Motor neuron (in vitro differentiated cells): ENCODE data around the gene ATP9A. TPM values are rescaled to one million over a fixed set of nuclear protein-coding genes. Genes with fewer than 3 reads are reported as not detected.

Experiments
- ATAC-seq, 8 experiments: fragments of 200-7000 bp; cut with Tn5 transposase; replicated peaks in 6 of 8; 2 replicates each; pipeline ENCODE4 v1.8.0; 2021; ENCODE audit warnings: mild to moderate bottlenecking in 8 of 8, moderate library complexity in 8 of 8
- H3K27ac ChIP-seq, 2 donors: fragments of 250-450 bp; sonication (Bioruptor Pico); 2 replicates each; pipeline ENCODE4 v1.9.0; 2021; ENCODE audit warnings: antibody characterized with exemption in 2 of 2, mild to moderate bottlenecking in 2 of 2, moderate library complexity in 1 of 2
- H3K4me1 ChIP-seq, 2 donors: fragments of 250-450 bp; sonication (Bioruptor Pico); replicated peaks in 1 of 2; 2 replicates each; pipeline ENCODE4 v1.6.1; 2021; ENCODE audit warnings: antibody characterized with exemption in 2 of 2, mild to moderate bottlenecking in 2 of 2, moderate library complexity in 1 of 2
- H3K4me3 ChIP-seq, 5 donors: fragments of 250-450 bp; sonication (Bioruptor Pico); 2 replicates each; pipeline ENCODE4 v1.9.0; 2021; ENCODE audit warnings: antibody characterized with exemption in 5 of 5, mild to moderate bottlenecking in 5 of 5, moderate library complexity in 4 of 5
- WGBS, 10 experiments: fragments of 450-650 bp; shearing (Covaris generic); methylation state at CpG; one replicate each; pipeline ENCODE4 v1.0.0; 2022; 5-methylcytosine and 5-hydroxymethylcytosine counted together
- in situ Hi-C, 9 experiments: fragments of 400-800 bp; cut with MboI; loops; one replicate each; pipeline ENCODE4 v1.15.0; 2021; ENCODE audit warnings: low sequenced_read_pairs in 9 of 9, low pct_unique_long_range_greater_than_20kb in 2 of 9; ENCODE audit not compliant: unreplicated experiment in 9 of 9
- total RNA-seq, 8 experiments: library from RNA; unstranded; fragments of 300-600 nt; gene quantifications; 2 replicates each; pipeline versions ENCODE4 v1.2.3 to v1.2.4, GENCODE V29; 2022

ATP9A gene
- total RNA-seq, 8 experiments from 2014 or later = 29.7 to 103 (median 88.1) TPM

DNA sequence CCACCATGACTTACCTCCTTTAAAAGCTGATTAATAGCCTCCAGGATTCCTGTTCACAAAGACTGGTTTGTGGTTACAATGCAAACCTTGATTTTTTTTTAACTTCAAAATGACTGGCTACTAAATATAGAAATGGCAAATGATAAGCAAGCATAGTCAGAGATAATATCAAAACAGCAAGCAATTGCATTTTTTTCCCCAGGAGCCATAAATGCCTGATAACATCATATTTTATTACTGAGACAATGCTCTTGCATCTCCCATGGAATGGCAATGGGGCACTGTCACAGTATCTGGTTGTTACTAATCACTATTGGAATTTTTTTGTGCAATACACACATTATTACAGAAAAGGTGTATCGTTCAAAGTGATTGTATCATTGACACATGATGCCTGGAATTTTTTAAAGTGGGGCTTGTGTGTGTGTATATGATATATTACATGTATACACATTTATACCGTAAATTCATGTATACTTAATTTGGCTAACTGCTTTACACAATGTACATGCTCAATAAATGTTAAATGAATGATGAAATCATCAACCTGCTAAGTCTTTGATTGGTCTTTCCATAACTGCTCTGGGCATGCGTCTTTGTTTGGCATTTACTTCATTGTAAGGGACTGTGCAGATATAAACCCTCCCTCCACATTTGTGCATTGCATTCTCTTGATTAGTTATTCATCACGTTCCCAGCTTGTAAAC lies 35.1 kb upstream of the ATP9A start:
- WGBS, 10 experiments = 33 to 100% (median 62%) methylated on average over 1 to 4 of the region's 4 CpGs; no CpG with 5 or more reads in 1 of the 10 experiments
- Histone ChIP-seq H3K4me1 (peaks cover 8 to 12% of the 10 kb centered on the region in 2 donors), H3K4me3 (no peak overlapping the region), H3K27ac (no peak overlapping the region)
- in situ Hi-C loops = loop anchor here in 3 of 9 experiments (10.0 to 25.0 kb wide), 3 partner anchors 162 to 284 kb away; no protein-coding TSS in a partner anchor
- no peak for ATAC-seq

DNA sequence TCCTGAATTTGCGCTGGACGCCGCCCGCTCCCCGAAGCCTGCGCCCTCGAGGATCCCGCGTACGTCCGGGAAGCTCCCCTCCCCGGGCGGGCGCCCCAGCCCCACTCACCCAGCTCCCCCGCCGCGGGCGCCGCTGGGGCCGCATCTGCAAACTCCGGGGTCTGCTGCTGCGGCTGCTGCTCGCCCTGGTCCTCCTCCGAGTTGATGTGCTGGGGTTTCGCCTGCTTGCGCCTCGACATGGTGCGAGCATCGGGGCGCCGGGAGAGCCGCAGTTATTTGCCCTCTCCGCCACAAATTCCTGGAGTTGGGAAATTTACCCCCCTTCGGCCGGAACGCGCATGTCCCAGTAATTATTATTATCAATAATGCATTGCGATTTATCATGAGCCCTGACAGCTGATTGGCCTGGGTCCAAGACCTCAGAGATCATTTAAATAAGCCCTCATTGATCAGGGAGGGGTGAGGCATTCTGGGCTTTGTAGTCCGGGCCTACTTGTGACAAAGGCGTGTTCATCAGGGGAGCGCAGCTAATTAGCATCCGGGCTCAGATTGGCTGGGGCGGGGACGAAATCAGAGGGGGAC lies 34.1 kb upstream of the ATP9A start, which contains the start of gene SALL4:
Gene SALL4, minus strand, starts transcription at position 352 of the 582 bp plus-strand sequence. Its CDS starts 113 bp downstream, at position 239.
- Histone ChIP-seq H3K4me1 (peaks cover 10 to 17% of the 10 kb centered on the region in 2 donors), H3K27ac (peak within 1 kb of the TSS; percentile 73 to 84), H3K4me3 (peak within 1 kb of the TSS; percentile 43 to 89 (median 49))
- 0 to 100% (median 0%) methylated on average over 2 to 8 of the region's 44 CpGs; no CpG with 5 or more reads in 3 of the 10 experiments for WGBS, 10 experiments
- in situ Hi-C loops = loop anchor here in 3 of 9 experiments (10.0 to 25.0 kb wide), 3 partner anchors 163 to 285 kb away; no protein-coding TSS in a partner anchor
- peak in 5 of 8 experiments; percentile 37 to 68 (median 56) for ATAC-seq

DNA sequence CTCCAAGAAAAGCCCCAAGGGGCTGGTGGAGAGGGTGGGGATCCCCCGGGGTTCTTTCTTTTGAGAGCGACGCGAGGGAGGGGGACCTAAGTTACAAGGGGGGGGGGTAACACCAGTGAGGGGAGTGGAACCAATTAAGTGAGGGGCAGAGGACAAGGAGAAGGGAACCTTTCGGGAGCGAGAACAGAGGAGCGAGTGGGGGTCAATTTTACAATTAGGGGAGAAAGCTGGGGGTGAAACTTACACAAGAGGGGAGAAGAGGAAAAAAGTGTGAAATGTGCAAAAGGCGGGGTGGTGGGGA lies 33.6 kb upstream of the ATP9A start:
- Histone ChIP-seq H3K27ac (peak overlapping the region; percentile 73 to 84), H3K4me3 (peak overlapping the region; percentile 43 to 89 (median 49)), H3K4me1 (peaks cover 15 to 22% of the 10 kb centered on the region in 2 donors)
- in situ Hi-C loops = loop anchor here in 3 of 9 experiments (10.0 to 25.0 kb wide), 3 partner anchors 163 to 286 kb away; no protein-coding TSS in a partner anchor
- peak in 2 of 8 experiments; percentile 2 to 6 for ATAC-seq
- no CpG with 5 or more reads among the region's 8 CpGs for WGBS, 10 experiments

DNA sequence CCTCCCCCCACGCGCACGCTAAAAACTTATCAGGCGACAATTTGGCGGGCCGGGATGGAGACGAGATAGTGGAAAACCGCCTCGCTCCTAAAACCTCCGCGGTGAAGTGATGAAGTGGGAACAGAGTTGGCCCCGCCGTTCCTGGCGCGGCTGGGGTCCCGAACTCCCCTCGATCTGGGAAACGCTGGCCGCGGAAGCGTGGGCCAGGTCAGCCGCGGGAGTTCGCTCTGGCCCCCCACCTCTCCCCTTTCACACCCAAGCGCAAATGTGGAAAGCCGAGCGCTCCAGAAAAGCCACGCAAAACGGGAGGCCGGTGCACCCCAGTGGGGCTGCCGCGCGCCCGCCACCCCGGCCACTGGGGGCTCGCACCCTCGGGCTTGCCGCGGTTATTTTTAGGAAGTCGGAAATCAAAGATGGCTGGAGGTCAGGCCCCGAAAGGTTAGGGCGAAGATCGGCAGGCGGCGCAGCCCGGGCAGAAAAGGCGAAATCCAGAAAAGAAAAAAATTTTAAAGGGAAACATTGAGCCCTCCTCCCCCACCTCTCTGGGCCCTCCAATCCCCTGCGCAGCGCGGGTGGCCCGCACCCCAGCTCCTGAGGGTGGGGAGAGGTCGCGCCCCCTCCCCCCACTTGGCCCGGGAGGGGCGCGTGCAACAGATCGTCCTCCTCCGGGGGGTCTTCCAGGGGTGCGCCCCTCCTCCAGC lies 33.1 kb upstream of the ATP9A start:
- in situ Hi-C loops = loop anchor here in 3 of 9 experiments (10.0 to 25.0 kb wide), 3 partner anchors 164 to 286 kb away; no protein-coding TSS in a partner anchor
- H3K4me1 ChIP-seq = peaks cover 19 to 25% of the 10 kb centered on the region in 2 donors
- peak overlapping the region; percentile 43 to 89 (median 49) for H3K4me3 ChIP-seq
- peak overlapping the region; percentile 73 to 84 for H3K27ac ChIP-seq
- 0 to 6% (median 0%) methylated on average over 3 to 14 of the region's 59 CpGs; no CpG with 5 or more reads in 5 of the 10 experiments for WGBS, 10 experiments
- ATAC-seq = peak in 7 of 8 experiments; percentile 1 to 56 (median 12)

DNA sequence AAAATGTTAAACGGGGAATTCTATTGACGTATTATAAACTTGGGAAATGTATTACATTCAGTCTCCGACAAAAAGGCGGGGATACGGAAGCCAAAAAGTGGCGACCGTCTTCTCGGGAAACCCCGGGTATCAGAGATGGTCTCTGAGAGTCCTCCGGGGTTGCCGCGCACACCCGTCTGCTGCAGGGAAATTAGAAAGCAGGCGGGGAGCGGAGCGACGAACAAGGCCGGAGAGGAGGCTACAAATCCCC lies 32.6 kb upstream of the ATP9A start:
- Histone ChIP-seq H3K4me1 (peaks cover 21 to 25% of the 10 kb centered on the region in 2 donors), H3K4me3 (peak overlapping the region; percentile 43 to 89 (median 49)), H3K27ac (peak overlapping the region; percentile 73 to 84)
- peak in 4 of 8 experiments; percentile 5 to 38 (median 20) for ATAC-seq
- in situ Hi-C loops = loop anchor here in 3 of 9 experiments (10.0 to 25.0 kb wide), 3 partner anchors 164 to 287 kb away; no protein-coding TSS in a partner anchor
- WGBS, 10 experiments = 0 to 6% (median 0%) methylated on average over 3 to 7 of the region's 18 CpGs; no CpG with 5 or more reads in 6 of the 10 experiments

DNA sequence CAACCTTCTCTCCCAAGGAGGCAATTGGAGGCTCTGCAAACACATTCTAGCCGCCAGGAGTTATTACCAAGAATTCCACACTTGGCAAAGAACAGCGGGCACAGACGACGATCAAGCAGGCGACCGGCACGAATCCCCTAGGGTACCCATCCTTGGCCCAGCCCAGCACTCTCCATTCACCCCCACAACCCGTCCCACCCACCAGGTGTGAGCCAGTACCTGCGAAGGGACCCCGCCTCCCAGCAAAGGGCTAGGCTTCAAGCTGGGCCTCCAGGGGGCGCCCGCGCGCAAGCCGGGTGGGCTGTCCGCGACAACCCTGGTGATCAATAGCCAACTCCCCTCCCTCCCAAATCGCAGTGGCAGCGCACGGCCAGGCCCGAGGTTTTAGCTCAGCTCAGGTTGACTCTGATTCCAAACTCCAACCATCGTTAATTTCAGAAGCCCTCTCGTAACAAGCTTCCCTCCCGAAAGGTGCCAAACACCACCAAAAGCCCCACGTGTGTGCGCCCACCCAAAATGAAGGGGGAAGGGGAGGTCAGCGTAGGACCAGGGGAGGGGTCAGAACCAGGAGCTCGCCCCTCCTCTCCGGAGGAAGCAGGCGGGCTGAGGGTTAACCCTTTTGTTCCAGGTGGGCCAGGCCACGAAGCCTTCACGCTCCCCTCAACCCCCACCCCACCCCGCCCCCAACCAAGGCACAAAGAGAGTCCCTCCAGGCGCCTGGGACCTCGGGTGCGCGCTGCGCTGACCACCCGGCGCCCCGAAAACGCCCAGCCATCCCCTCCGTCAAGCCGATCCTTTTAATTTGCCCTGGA lies 32.1 kb upstream of the ATP9A start:
- H3K27ac ChIP-seq = peak overlapping the region; percentile 73 to 84
- peak; percentile 76 to 92 (median 87) for ATAC-seq
- peak overlapping the region; percentile 43 to 89 (median 49) for H3K4me3 ChIP-seq
- 0 to 20% (median 0%) methylated on average over 1 to 7 of the region's 44 CpGs; no CpG with 5 or more reads in 5 of the 10 experiments for WGBS, 10 experiments
- peaks cover 21 to 25% of the 10 kb centered on the region in 2 donors for H3K4me1 ChIP-seq
- in situ Hi-C loops = loop anchor here in 3 of 9 experiments (10.0 to 25.0 kb wide), 3 partner anchors 165 to 287 kb away; no protein-coding TSS in a partner anchor

DNA sequence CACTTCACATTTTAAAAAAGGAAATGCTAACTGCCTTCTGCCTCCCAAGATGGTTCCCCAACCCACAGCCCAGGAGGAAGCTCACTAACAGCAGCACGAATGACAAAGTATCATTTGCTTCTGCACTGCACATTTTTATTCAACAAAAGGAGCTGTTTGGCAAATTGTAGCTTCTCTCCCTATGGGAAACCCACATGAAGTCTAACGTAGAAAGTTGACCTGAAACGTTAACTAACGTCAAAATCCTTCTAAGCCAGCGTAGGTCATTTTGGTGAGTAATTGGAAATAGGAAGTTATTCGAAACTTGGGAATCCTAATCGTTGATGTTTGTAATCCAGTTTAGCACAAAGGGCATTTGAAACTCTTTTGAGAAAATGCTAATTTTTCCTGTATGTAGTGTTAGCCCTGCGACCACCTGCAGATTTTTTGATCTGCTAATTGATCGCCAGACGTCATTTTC lies 31.2 kb upstream of the ATP9A start:
- peak overlapping the region; percentile 46 to 53 for H3K27ac ChIP-seq
- in situ Hi-C loops = no loop called here
- peak overlapping the region; percentile 43 to 89 (median 49) for H3K4me3 ChIP-seq
- WGBS, 10 experiments = 0 to 67% (median 30%) methylated on average over 2 to 10 of the region's 10 CpGs; no CpG with 5 or more reads in 1 of the 10 experiments
- no peak for ATAC-seq
- peaks cover 21 to 25% of the 10 kb centered on the region in 2 donors for H3K4me1 ChIP-seq

DNA sequence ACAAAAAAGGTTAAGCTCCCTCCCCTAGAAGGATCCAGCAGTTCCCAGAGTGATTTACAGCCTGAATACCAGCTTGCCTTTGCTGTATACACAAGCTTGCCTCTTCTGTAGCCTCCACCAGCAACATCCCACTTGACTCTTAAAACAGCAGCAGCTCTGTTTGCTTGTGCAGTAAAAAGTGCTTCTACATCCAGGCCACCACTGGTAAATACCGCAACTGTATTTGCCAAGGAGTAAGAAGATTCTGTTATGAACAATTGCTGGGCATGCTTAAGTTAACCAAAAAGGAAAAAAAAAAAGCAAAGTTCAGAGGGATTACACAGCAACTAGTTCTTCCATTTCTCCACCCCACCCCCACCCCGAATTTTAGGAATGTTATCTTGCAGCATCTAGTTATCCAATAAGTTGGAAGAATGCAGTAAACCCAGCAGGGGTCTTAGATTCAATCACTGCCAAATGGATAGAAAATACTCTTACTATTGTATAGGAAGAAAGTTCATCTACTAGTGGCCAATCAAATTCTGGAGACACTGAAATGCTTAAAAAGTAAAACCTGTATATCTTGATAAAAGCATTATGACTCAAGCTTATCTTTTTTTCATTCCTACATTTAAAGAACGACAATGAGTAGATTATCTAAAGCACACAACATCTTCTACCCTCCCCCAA lies 29.3 kb upstream of the ATP9A start:
- Histone ChIP-seq H3K4me1 (peaks cover 21 to 25% of the 10 kb centered on the region in 2 donors), H3K4me3 (no peak overlapping the region), H3K27ac (no peak overlapping the region)
- ATAC-seq = peak in 2 of 8 experiments; percentile 7 to 47
- WGBS, 10 experiments = 0 to 64% (median 11%) methylated on average over 1 to 3 of the region's 3 CpGs; no CpG with 5 or more reads in 1 of the 10 experiments
- in situ Hi-C loops = no loop called here

DNA sequence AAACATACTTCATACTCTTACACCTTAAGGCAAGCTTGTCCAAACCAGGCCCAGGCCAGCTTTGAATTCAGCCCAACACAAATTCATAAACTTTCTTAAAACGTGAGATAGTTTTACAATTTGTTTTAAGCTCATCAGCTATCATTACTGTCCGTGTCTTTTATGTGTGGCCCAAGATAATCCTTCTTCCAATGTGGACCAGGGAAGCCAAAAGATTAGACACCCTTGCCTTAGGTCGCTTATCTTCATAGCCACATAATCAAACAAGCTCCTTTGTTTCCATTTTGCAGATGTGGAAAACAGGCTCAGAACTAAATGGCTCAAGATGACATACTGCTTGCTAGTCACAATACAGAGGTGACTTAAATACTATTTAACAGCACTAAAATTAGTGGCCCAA lies 28.1 kb upstream of the ATP9A start:
- peaks cover 21 to 25% of the 10 kb centered on the region in 2 donors for H3K4me1 ChIP-seq
- 29 to 82% (median 74%) methylated on average over 1 to 3 of the region's 3 CpGs for WGBS, 10 experiments
- H3K4me3 ChIP-seq = no peak overlapping the region
- no peak for ATAC-seq
- H3K27ac ChIP-seq = no peak overlapping the region
- in situ Hi-C loops = no loop called here

DNA sequence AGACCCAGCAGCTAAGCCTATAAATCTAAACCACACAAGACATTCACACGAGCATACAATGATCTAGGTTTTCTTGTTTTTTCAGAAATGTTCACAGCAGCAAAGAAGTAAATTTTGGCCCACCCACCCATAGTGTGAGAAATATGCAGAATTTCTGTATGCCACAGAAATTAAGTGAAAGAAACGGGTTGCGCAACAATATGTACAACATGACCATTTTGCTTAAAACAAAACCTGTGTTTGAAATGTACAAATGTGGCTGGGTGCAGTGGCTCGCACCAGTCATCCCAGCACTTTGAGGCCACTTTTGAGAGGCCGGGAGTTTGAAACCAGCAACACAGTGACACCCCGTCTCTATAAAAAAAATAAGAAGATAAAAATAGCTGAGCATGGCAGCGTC lies 24.8 kb upstream of the ATP9A start:
- WGBS, 10 experiments = 46 to 100% (median 86%) methylated on average over 1 to 7 of the region's 7 CpGs; no CpG with 5 or more reads in 2 of the 10 experiments
- ATAC-seq = no peak
- in situ Hi-C loops = no loop called here
- no peak overlapping the region for H3K4me3 ChIP-seq
- H3K4me1 ChIP-seq = peaks cover 12 to 13% of the 10 kb centered on the region in 2 donors
- no peak overlapping the region for H3K27ac ChIP-seq

DNA sequence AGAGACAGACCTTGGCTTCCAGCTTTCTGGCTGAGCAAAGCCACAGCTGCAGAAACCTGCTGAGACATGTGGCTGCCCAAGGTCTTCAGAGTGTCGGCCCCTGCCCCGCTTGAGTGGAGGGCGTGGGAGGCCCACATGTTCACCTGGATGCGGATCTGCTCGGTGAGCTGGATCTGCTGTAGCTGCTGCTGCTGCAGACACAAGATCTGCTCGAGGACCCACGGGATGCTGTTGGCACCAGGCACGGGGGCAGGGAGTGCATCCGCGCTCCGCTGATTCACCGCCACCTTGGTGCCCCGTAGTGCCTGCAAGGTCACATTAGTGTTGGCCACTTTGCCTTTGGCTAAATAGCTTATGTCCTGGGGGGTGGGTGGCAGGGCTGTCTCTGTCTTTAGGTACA lies 23.4 kb upstream of the ATP9A start:
- in situ Hi-C loops = no loop called here
- 90 to 96% methylated on average over 2 to 4 of the region's 13 CpGs; no CpG with 5 or more reads in 8 of the 10 experiments for WGBS, 10 experiments
- H3K27ac ChIP-seq = no peak overlapping the region
- peaks cover 2 to 6% of the 10 kb centered on the region in 2 donors for H3K4me1 ChIP-seq
- ATAC-seq = no peak
- H3K4me3 ChIP-seq = no peak overlapping the region
